ENCODE results near the gene RASAL1.

RASAL1 gene

GRCh38 chr12:113065126-113066007 lies 70.2 kb downstream of the RASAL1 start:
- no peak for DNase-seq (ENCODE audit: low read depth, low spot score)
- in situ Hi-C loops (cut with HindIII; ENCODE audit: low sequenced_read_pairs): no loop called here
- no peak overlapping the region for H3K4me3 ChIP-seq (ENCODE audit: low read depth, low read length)
- TF ChIP-seq, protein P1, sequence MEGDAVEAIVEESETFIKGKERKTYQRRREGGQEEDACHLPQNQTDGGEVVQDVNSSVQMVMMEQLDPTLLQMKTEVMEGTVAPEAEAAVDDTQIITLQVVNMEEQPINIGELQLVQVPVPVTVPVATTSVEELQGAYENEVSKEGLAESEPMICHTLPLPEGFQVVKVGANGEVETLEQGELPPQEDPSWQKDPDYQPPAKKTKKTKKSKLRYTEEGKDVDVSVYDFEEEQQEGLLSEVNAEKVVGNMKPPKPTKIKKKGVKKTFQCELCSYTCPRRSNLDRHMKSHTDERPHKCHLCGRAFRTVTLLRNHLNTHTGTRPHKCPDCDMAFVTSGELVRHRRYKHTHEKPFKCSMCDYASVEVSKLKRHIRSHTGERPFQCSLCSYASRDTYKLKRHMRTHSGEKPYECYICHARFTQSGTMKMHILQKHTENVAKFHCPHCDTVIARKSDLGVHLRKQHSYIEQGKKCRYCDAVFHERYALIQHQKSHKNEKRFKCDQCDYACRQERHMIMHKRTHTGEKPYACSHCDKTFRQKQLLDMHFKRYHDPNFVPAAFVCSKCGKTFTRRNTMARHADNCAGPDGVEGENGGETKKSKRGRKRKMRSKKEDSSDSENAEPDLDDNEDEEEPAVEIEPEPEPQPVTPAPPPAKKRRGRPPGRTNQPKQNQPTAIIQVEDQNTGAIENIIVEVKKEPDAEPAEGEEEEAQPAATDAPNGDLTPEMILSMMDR (IDR thresholded peaks at IDR 0.05; ENCODE audit: low read depth, low read length): no peak

GRCh38 chr12:113064395-113065125 lies 71.0 kb downstream of the RASAL1 start:
- in situ Hi-C loops (cut with HindIII; ENCODE audit: low sequenced_read_pairs): no loop called here

GRCh38 chr12:113063396-113064350 lies 71.9 kb downstream of the RASAL1 start:
- in situ Hi-C loops (cut with HindIII; ENCODE audit: low sequenced_read_pairs): no loop called here
- TF ChIP-seq, protein P1 (IDR thresholded peaks at IDR 0.05; ENCODE audit: low read depth, low read length): no peak
- H3K4me3 ChIP-seq (ENCODE audit: low read depth, low read length): no peak overlapping the region
- DNase-seq (ENCODE audit: low read depth, low spot score): no peak

More at GRCh38 chr12:113064395-113065125, 71.0 kb downstream of the RASAL1 start:
- DNase-seq (ENCODE audit: low read depth, low spot score): no peak
- no peak overlapping the region for H3K4me3 ChIP-seq (ENCODE audit: low read depth, low read length)
- TF ChIP-seq, protein P1 (IDR thresholded peaks at IDR 0.05; ENCODE audit: low read depth, low read length): no peak

- peak; percentile 32 for DNase-seq (ENCODE audit: low read depth, low spot score)
- no peak overlapping the region for H3K4me3 ChIP-seq (ENCODE audit: low read depth, low read length)
- in situ Hi-C loops (cut with HindIII; ENCODE audit: low sequenced_read_pairs): no loop called here
- TF ChIP-seq, protein P1 (IDR thresholded peaks at IDR 0.05; ENCODE audit: low read depth, low read length): no peak
Observed at GRCh38 chr12:113062502-113063395, 72.8 kb downstream of the RASAL1 start.

GRCh38 chr12:113061061-113061694 lies 74.4 kb downstream of the RASAL1 start:
- TF ChIP-seq, protein P1 (IDR thresholded peaks at IDR 0.05; ENCODE audit: low read depth, low read length): no peak
- in situ Hi-C loops (cut with HindIII; ENCODE audit: low sequenced_read_pairs): no loop called here
- H3K4me3 ChIP-seq (ENCODE audit: low read depth, low read length): no peak overlapping the region
- DNase-seq (ENCODE audit: low read depth, low spot score): no peak

All from astrocyte of the spinal cord (primary cell).